CD4-positive, alpha-beta T cell (primary cell): Measurements from ENCODE around the gene HIPK4. TPM values are rescaled to one million over a fixed set of nuclear protein-coding genes. Genes with fewer than 3 reads are reported as not detected.

Experiments
- ATAC-seq: fragments of 200-7000 bp; cut with Tn5 transposase; one replicate; pipeline ENCODE4 v1.10.0; 2022; ENCODE audit warnings: mild to moderate bottlenecking; ENCODE audit not compliant: poor library complexity
- CTCF ChIA-PET: fragments of 350-600 bp; sonication (Branson Sonifier 250); formaldehyde crosslinking; loops from one replicate; lab custom pipeline; 2021; ENCODE audit warnings: antibody characterized with exemption, inconsistent platforms; lab: Charles Lee
- POLR2A ChIA-PET: fragments of 350-600 bp; sonication (Branson Sonifier 250); formaldehyde crosslinking; loops from one replicate; lab custom pipeline; 2021; ENCODE audit warnings: antibody characterized with exemption, inconsistent platforms; lab: Charles Lee
- DNase-seq, 14 experiments: peaks; one replicate each; pipeline ENCODE4 v3.0.0-alpha.2; 2013 to 2020; ENCODE audit warnings: mixed read lengths in 2 of 14
- H3K27ac ChIP-seq, 2 donors: one replicate each; pipeline versions ENCODE4 v1.5.1 to v1.7.0; 2013; ENCODE audit warnings: low read length in 2 of 2, low read depth in 1 of 2, mild to moderate bottlenecking in 1 of 2
- H3K27me3 ChIP-seq, 2 experiments: 1 replicate in 1 of 2; 2 replicates in 1 of 2; pipeline versions ENCODE4 v1.6.1 to v1.7.0; 2013; ENCODE audit warnings: low read length in 2 of 2, control low read depth in 1 of 2, mild to moderate bottlenecking in 1 of 2, moderate library complexity in 1 of 2; ENCODE audit not compliant: insufficient read depth in 2 of 2, control insufficient read depth in 1 of 2
- H3K36me3 ChIP-seq: one replicate; pipeline ENCODE4 v1.6.1; 2013; ENCODE audit warnings: low read length, control low read depth; ENCODE audit not compliant: insufficient read depth
- H3K4me1 ChIP-seq: one replicate; pipeline ENCODE4 v1.6.1; 2013; ENCODE audit warnings: low read length, control low read depth; ENCODE audit not compliant: insufficient read depth
- H3K4me3 ChIP-seq: one replicate; pipeline ENCODE4 v1.5.1; 2013; ENCODE audit warnings: mild to moderate bottlenecking, low read length, moderate library complexity
- H3K9me3 ChIP-seq, 2 experiments: 1 replicate in 1 of 2; 2 replicates in 1 of 2; pipeline versions ENCODE4 v1.6.1 to v1.7.0; 2013; ENCODE audit warnings: low read length in 2 of 2, mild to moderate bottlenecking in 2 of 2, control low read depth in 1 of 2, moderate library complexity in 1 of 2; ENCODE audit not compliant: control insufficient read depth in 1 of 2, insufficient read depth in 1 of 2
- H3K27ac Mint-ChIP-seq: one replicate; pipeline ENCODE4 v1.8.0; 2020; ENCODE audit warnings: mixed read lengths
- H3K27me3 Mint-ChIP-seq: one replicate; pipeline ENCODE4 v1.8.0; 2021; ENCODE audit warnings: mixed read lengths
- H3K36me3 Mint-ChIP-seq: one replicate; pipeline ENCODE4 v1.8.0; 2021; ENCODE audit warnings: low read depth, mixed read lengths
- H3K4me1 Mint-ChIP-seq: one replicate; pipeline ENCODE4 v1.8.0; 2021; ENCODE audit warnings: low read depth, mixed read lengths
- H3K4me3 Mint-ChIP-seq: one replicate; pipeline ENCODE4 v1.8.0; 2020; ENCODE audit warnings: mild to moderate bottlenecking, mixed read lengths
- H3K9me3 Mint-ChIP-seq: one replicate; pipeline ENCODE4 v1.8.0; 2020; ENCODE audit warnings: mixed read lengths
- CTCF ChIP-seq: fragments of 200-600 bp; IDR thresholded peaks from one replicate; pipeline ENCODE4 v1.8.0; 2022; ENCODE audit warnings: antibody characterized with exemption, mild to moderate bottlenecking
- intact Hi-C, 2 experiments: fragments of 100-400 bp; cut with DNase I in 1 of 2; cut with micrococcal nuclease in 1 of 2; formaldehyde crosslinking; loops; one replicate each; pipeline versions ENCODE4 v1.15.1 to v1.9.0; 2023 to 2025; cut with DNase I, micrococcal nuclease
- total RNA-seq, 174 experiments: library from RNA in 2 of 174; stranded (reverse) in 2 of 174; gene quantifications; one replicate each; pipeline ENCODE4 v1.2.3 and lab custom pipeline; 2021 to 2026

HIPK4 gene
- total RNA-seq, 2 experiments from 2014 or later: 0.08 to 0.11 TPM

GRCh38 chr19:40397568-40397906 lies 7.6 kb upstream of the HIPK4 start:
- intact Hi-C loops: no loop called here
- ATAC-seq: no peak
- no peak for TF ChIP-seq CTCF
- H3K27me3 Mint-ChIP-seq: no peaks in the 10 kb centered on the region
- Histone ChIP-seq H3K4me3 (no peak overlapping the region), H3K27ac (no peak overlapping the region), H3K9me3 (no peaks in the 10 kb centered on the region), H3K36me3 (no peaks in the 10 kb centered on the region), H3K4me1 (peaks cover 10% of the 10 kb centered on the region), H3K27me3 (no peaks in the 10 kb centered on the region)
- H3K27ac Mint-ChIP-seq: no peak overlapping the region
- ChIA-PET CTCF (no interaction called here), POLR2A (no interaction called here)
- H3K9me3 Mint-ChIP-seq: no peaks in the 10 kb centered on the region
- H3K4me1 Mint-ChIP-seq: peaks cover 16% of the 10 kb centered on the region
- DNase-seq: no peak
- H3K36me3 Mint-ChIP-seq: no peaks in the 10 kb centered on the region
- no peak overlapping the region for H3K4me3 Mint-ChIP-seq

DNA sequence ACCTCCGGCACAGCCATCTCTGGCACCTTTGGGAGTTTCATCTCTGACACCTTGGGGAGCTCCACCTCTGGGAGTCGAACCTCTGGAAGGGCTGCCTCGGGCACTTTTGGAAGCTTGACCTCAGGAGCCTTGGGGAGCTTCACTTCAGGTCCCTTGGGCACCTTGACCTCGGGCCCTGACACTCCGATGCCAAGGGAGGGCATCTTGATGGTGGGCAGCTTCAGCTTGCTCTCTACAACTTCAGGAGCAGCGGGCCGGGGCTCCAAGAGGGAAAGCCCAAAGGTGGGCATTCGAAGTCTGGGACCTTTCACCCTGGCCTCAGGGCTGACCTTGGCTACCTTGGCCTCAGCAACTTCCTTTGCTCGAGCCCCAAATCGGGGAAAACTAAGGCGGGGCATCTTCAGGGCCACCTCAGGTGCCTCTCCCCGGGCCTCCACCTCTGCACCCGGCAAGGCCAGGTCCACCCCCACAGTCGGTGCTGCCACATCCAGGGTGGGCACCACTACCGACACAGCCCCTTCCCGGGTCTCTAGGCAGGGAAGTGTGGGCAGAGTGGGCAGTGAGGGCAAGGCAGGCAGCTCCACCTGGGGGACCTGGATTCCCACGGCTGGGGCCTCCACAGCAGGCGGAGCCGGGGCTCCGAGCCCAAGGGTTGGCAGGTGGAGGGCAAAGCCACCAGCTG lies 7.0 kb upstream of the HIPK4 start:
- Histone ChIP-seq H3K4me3 (no peak overlapping the region), H3K36me3 (no peaks in the 10 kb centered on the region), H3K27me3 (no peaks in the 10 kb centered on the region), H3K9me3 (no peaks in the 10 kb centered on the region), H3K27ac (no peak overlapping the region), H3K4me1 (peaks cover 9% of the 10 kb centered on the region)
- Mint-ChIP-seq H3K27ac (no peak overlapping the region), H3K4me1 (peaks cover 16% of the 10 kb centered on the region), H3K9me3 (no peaks in the 10 kb centered on the region), H3K27me3 (no peaks in the 10 kb centered on the region), H3K36me3 (no peaks in the 10 kb centered on the region), H3K4me3 (no peak overlapping the region)
- DNase-seq (peak in 1 of 14 experiments; percentile 20), ATAC-seq (no peak)
- ChIA-PET POLR2A (interaction anchor here (1.5 kb wide), 1 partner anchor 49 kb away, joined by 3 read pairs; the partner anchor contains the start of gene C19orf47), CTCF (no interaction called here)
- no peak for TF ChIP-seq CTCF
- intact Hi-C loops: no loop called here

GRCh38 chr19:40395956-40396355 lies 6.0 kb upstream of the HIPK4 start:
- Mint-ChIP-seq H3K4me1 (peaks cover 16% of the 10 kb centered on the region), H3K27ac (no peak overlapping the region), H3K36me3 (no peaks in the 10 kb centered on the region), H3K27me3 (no peaks in the 10 kb centered on the region), H3K4me3 (no peak overlapping the region), H3K9me3 (no peaks in the 10 kb centered on the region)
- TF ChIP-seq CTCF: no peak
- H3K36me3 ChIP-seq: no peaks in the 10 kb centered on the region
- ATAC-seq (no peak), DNase-seq (no peak)
- no peaks in the 10 kb centered on the region for H3K9me3 ChIP-seq
- no peaks in the 10 kb centered on the region for H3K27me3 ChIP-seq
- intact Hi-C loops: no loop called here
- no peak overlapping the region for H3K27ac ChIP-seq
- no peak overlapping the region for H3K4me3 ChIP-seq
- CTCF ChIA-PET: no interaction called here
- peaks cover 9% of the 10 kb centered on the region for H3K4me1 ChIP-seq
- POLR2A ChIA-PET: interaction anchor here (1.5 kb wide), 1 partner anchor 48 kb away, joined by 3 read pairs; the partner anchor contains the start of gene C19orf47
